Lower leg skin (tissue), 3 donors: ENCODE data around the gene ABCC1.

Source experiments
- CTCF ChIP-seq, 3 donors: fragments of 450-650 bp; IDR thresholded peaks; one replicate each; pipeline ENCODE4 v1.5.1; 2016; ENCODE audit warnings: antibody characterized with exemption in 3 of 3, mild to moderate bottlenecking in 3 of 3, moderate library complexity in 2 of 3
- POLR2A ChIP-seq, 2 donors: fragments of 450-650 bp; IDR thresholded peaks; one replicate each; pipeline ENCODE4 v1.6.1; 2016 to 2017; ENCODE audit warnings: antibody characterized with exemption in 2 of 2, mild to moderate bottlenecking in 1 of 2, moderate library complexity in 1 of 2

- TF ChIP-seq CTCF (IDR thresholded peaks at IDR 0.05), result no peak
- no peak for TF ChIP-seq POLR2A (IDR thresholded peaks at IDR 0.05)
Measured at GRCh38 chr16:16017812-16018211, 68.4 kb downstream of the ABCC1 start.
